Measurements from ENCODE around the gene UGGT2.
"Not testable (repeated sequence)": the region's sequence is repeated elsewhere in the genome, so short reads cannot be mapped to it uniquely, and the experiment has no call there.

The UGGT2 gene

DNA sequence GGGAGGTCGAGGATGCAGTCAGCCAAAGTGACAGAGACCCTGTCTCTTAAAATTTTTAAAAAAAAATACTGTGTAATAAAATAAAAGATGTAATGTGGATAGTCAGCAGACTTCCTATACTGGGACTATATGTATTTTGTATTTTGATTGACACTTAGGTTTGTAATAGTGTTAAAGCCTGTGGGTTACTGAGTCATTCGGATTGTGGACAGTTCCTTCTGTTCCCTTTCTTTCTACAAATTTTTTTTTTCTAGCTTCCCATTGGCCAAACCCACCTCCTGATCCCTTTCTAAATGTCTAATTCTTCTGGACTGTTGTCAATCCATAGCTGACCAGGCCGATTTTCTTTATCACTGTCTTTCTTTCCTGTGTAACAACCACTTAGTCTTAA is 268.3 kb downstream of the UGGT2 start:
- Histone ChIP-seq H3K4me2 (ENCODE audit: low read length) (no peak overlapping the region), H3K36me3 (ENCODE audit: control insufficient read depth, low read length) (peaks cover 32% of the 10 kb centered on the region)
- TF ChIP-seq CTCF (IDR thresholded peaks at IDR 0.05; ENCODE audit: low read depth, low read length, poor library complexity, severe bottlenecking) (no peak), EZH2phosphoT487 (IDR thresholded peaks at IDR 0.05; ENCODE audit: borderline replicate concordance, low read length) (no peak)

DNA sequence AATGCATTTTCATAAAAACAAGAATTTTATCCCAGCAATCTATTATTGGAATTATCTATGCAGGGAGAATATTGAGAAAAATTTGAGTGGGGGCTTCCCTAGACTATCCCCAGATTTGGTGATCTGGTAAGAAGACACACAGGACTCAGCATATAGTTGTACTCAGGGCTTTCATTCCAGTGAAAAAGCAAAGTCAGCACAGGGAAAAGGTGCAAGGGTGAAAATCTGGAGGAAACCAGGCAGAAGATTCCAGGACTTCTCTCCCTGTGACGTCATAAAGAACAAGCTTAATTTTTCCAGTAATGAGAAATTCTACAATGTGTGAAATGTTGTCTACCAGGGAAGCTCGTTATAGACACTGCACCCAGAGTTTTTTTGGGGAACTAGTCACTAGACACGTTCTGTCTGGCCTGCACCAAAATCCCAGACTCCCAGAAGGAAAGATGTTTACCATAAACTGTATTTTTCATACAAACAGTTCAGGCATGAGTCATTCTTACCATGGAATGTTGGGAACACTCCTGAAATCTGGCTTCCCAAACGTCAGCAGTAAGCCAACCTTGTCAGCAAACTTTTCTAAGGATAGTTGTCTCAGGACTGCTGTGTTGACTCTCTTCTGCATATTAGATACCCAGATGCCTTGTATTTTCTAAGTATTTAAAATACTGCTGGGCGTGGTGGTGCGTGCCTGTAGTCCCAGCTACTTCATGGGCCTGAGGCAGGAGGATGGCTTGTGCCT is 268.9 kb downstream of the UGGT2 start:
- Histone ChIP-seq H3K9me2 (replicated peaks; ENCODE audit: control insufficient read depth, low read length) (no peaks in the 10 kb centered on the region), H3K9me3 (ENCODE audit: control insufficient read depth, insufficient read depth, low read length) (no peaks in the 10 kb centered on the region), H3K27me3 (ENCODE audit: control insufficient read depth, low read length) (no peaks in the 10 kb centered on the region), H3K79me2 (ENCODE audit: control insufficient read depth, low read length) (no peaks in the 10 kb centered on the region), H3F3A (ENCODE audit: control insufficient read depth, insufficient read depth) (no peaks in the 10 kb centered on the region), H3K4me1 (ENCODE audit: control insufficient read depth, low read length) (no peaks in the 10 kb centered on the region), H3K4me3 (ENCODE audit: low read length) (no peak overlapping the region), H4K20me1 (ENCODE audit: control insufficient read depth, insufficient read depth, low read depth, low read length) (no peaks in the 10 kb centered on the region), H3K36me3 (ENCODE audit: control insufficient read depth, low read length) (peaks cover 35% of the 10 kb centered on the region), H3K4me2 (ENCODE audit: low read length) (no peak overlapping the region), H3K27ac (ENCODE audit: low read depth, low read length) (no peak overlapping the region)
- TF ChIP-seq CTCF (IDR thresholded peaks at IDR 0.05; ENCODE audit: low read depth, low read length, poor library complexity, severe bottlenecking) (no peak), EZH2phosphoT487 (IDR thresholded peaks at IDR 0.05; ENCODE audit: borderline replicate concordance, low read length) (no peak)

More for the DNA sequence above, 268.3 kb downstream of the UGGT2 start:
- Histone ChIP-seq H3K9me3 (ENCODE audit: control insufficient read depth, insufficient read depth, low read length) (no peaks in the 10 kb centered on the region), H3K27ac (ENCODE audit: low read depth, low read length) (no peak overlapping the region), H3K27me3 (ENCODE audit: control insufficient read depth, low read length) (no peaks in the 10 kb centered on the region), H3K4me3 (ENCODE audit: low read length) (no peak overlapping the region), H3K9me2 (replicated peaks; ENCODE audit: control insufficient read depth, low read length) (no peaks in the 10 kb centered on the region), H3F3A (ENCODE audit: control insufficient read depth, insufficient read depth) (no peaks in the 10 kb centered on the region), H3K4me1 (ENCODE audit: control insufficient read depth, low read length) (no peaks in the 10 kb centered on the region), H4K20me1 (ENCODE audit: control insufficient read depth, insufficient read depth, low read depth, low read length) (no peaks in the 10 kb centered on the region), H3K79me2 (ENCODE audit: control insufficient read depth, low read length) (no peaks in the 10 kb centered on the region)

DNA sequence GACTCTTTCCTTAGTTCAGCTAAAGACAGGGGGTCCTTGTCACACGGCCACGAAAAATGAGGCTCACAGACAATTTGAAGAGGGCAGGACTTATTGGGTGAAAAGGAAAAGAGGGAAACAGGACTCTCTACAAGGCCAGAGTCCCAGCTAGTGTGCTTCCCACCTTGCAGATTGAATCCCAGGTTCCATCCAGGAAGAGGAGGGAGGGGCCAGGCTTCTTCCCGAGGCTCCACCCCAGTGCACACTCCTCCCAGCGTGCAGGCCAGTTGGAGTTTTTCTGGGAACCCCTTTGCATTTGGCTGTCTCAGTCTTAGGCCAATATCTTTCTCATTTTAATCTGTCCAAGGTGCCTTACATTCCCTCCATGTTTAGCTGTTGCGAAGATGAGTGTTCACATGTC is 269.5 kb downstream of the UGGT2 start:
- Histone ChIP-seq H3K4me2 (ENCODE audit: low read length) (no peak overlapping the region), H3K36me3 (ENCODE audit: control insufficient read depth, low read length) (peaks cover 32% of the 10 kb centered on the region), H3F3A (ENCODE audit: control insufficient read depth, insufficient read depth) (no peaks in the 10 kb centered on the region), H3K4me1 (ENCODE audit: control insufficient read depth, low read length) (no peaks in the 10 kb centered on the region), H3K4me3 (ENCODE audit: low read length) (no peak overlapping the region), H3K27ac (ENCODE audit: low read depth, low read length) (no peak overlapping the region), H4K20me1 (ENCODE audit: control insufficient read depth, insufficient read depth, low read depth, low read length) (no peaks in the 10 kb centered on the region), H3K9me2 (replicated peaks; ENCODE audit: control insufficient read depth, low read length) (no peaks in the 10 kb centered on the region), H3K27me3 (ENCODE audit: control insufficient read depth, low read length) (no peaks in the 10 kb centered on the region), H3K79me2 (ENCODE audit: control insufficient read depth, low read length) (no peaks in the 10 kb centered on the region), H3K9me3 (ENCODE audit: control insufficient read depth, insufficient read depth, low read length) (no peaks in the 10 kb centered on the region)
- TF ChIP-seq CTCF (IDR thresholded peaks at IDR 0.05; ENCODE audit: low read depth, low read length, poor library complexity, severe bottlenecking), result no peak
- no peak for TF ChIP-seq EZH2phosphoT487 (IDR thresholded peaks at IDR 0.05; ENCODE audit: borderline replicate concordance, low read length)

GRCh38 chr13:95781940-95782339 is 271.3 kb downstream of the UGGT2 start:
- H3K36me3 ChIP-seq (ENCODE audit: control insufficient read depth, low read length), result peaks cover 23% of the 10 kb centered on the region
- H3F3A ChIP-seq (ENCODE audit: control insufficient read depth, insufficient read depth); H3K27me3 ChIP-seq (ENCODE audit: control insufficient read depth, low read length); H3K9me2 ChIP-seq (replicated peaks; ENCODE audit: control insufficient read depth, low read length); H3K27ac ChIP-seq (ENCODE audit: low read depth, low read length); H3K79me2 ChIP-seq (ENCODE audit: control insufficient read depth, low read length); H3K4me2 ChIP-seq (ENCODE audit: low read length); H4K20me1 ChIP-seq (ENCODE audit: control insufficient read depth, insufficient read depth, low read depth, low read length); H3K4me1 ChIP-seq (ENCODE audit: control insufficient read depth, low read length); H3K4me3 ChIP-seq (ENCODE audit: low read length); H3K9me3 ChIP-seq (ENCODE audit: control insufficient read depth, insufficient read depth, low read length): not testable (repeated sequence)

Data from DOHH2 (cell line).